Epithelial cell of proximal tubule (primary cell): ENCODE results near the gene LONP1. TPM values are rescaled to one million over a fixed set of nuclear protein-coding genes. Genes with fewer than 3 reads are reported as not detected.

Experiments
- DNase-seq: peaks from one replicate; pipeline ENCODE4 v3.0.0-alpha.2; 2011; ENCODE audit warnings: low read depth
- H3K4me3 ChIP-seq: 2 replicates; pipeline ENCODE4 v1.5.1; 2011; ENCODE audit warnings: low read depth, mild to moderate bottlenecking, low read length
- CTCF ChIP-seq: conservative IDR thresholded peaks from 2 replicates; pipeline ENCODE4 v1.5.1; 2012; ENCODE audit warnings: low read depth, mild to moderate bottlenecking, low read length
- total RNA-seq: library from RNA; depleted of rRNA; stranded (reverse); fragments of >200 nt; gene quantifications from 2 replicates; pipeline ENCODE4 v1.2.3, GENCODE V29; 2015

Gene LONP1
- total RNA-seq, 1 donor from 2014 or later: 134 TPM

GRCh38 chr19:5680084-5680436 lies 39.9 kb downstream of the LONP1 start:
- H3K4me3 ChIP-seq: peak overlapping the region; percentile 74
- no peak for DNase-seq
- no peak for TF ChIP-seq CTCF

- peak overlapping the region; percentile 74 for H3K4me3 ChIP-seq
- no peak for TF ChIP-seq CTCF
- DNase-seq: no peak
These were observed 40.5 kb downstream of the LONP1 start for GRCh38 chr19:5679289-5680083.

- no peak overlapping the region for H3K4me3 ChIP-seq
- no peak for DNase-seq
- TF ChIP-seq CTCF: no peak
These were observed 41.8 kb downstream of the LONP1 start for GRCh38 chr19:5678071-5678718.

- TF ChIP-seq CTCF: no peak
- H3K4me3 ChIP-seq: no peak overlapping the region
- DNase-seq: no peak
These were observed 42.4 kb downstream of the LONP1 start for GRCh38 chr19:5677580-5677979.

GRCh38 chr19:5677136-5677535 lies 42.8 kb downstream of the LONP1 start:
- TF ChIP-seq CTCF: no peak
- H3K4me3 ChIP-seq: no peak overlapping the region
- DNase-seq: no peak

GRCh38 chr19:5676772-5677105 lies 43.2 kb downstream of the LONP1 start:
- no peak for DNase-seq
- H3K4me3 ChIP-seq: no peak overlapping the region

More at GRCh38 chr19:5676772-5677105, 43.2 kb downstream of the LONP1 start:
- TF ChIP-seq CTCF: no peak
